IMR-90 (cell line): Measurements from ENCODE around the gene JAKMIP2. TPM values are rescaled to one million over a fixed set of nuclear protein-coding genes. Genes with fewer than 3 reads are reported as not detected.

Experiments used
- ATAC-seq: fragments of 200-7000 bp; cut with Tn5 transposase; 2 replicates; pipeline ENCODE4 v1.9.1; 2020; ENCODE audit warnings: low read depth, mild to moderate bottlenecking, moderate library complexity
- Bru-seq: library from RNA; stranded (reverse); fragments of 400-500 nt; gene quantifications from one replicate; lab custom pipeline; 2021; lab: Mats Ljungman, UMichigan
- BruChase-seq, 2 experiments: library from RNA; stranded (reverse); fragments of 400-500 nt; gene quantifications; one replicate each; lab custom pipeline; 2021; lab: Mats Ljungman, UMichigan
- BruUV-seq: library from RNA; stranded (reverse); fragments of 400-500 nt; replicated peaks from 2 replicates; lab custom pipeline; 2021; lab: Mats Ljungman, UMichigan
- CTCF ChIA-PET: fragments of 300-600 bp; formaldehyde crosslinking; extraction: SDS; loops from one replicate; lab custom pipeline; 2021; ENCODE audit warnings: antibody characterized with exemption; lab: Yijun Ruan, JAX
- POLR2A ChIA-PET: fragments of 300-600 bp; sonication (Branson Sonifier 250); formaldehyde crosslinking; loops from one replicate; lab custom pipeline; 2022; ENCODE audit warnings: antibody characterized with exemption; ENCODE audit not compliant: unreplicated experiment; lab: Charles Lee
- DNase-seq: peaks from one replicate; pipeline ENCODE4 v3.0.0; 2013
- H2AFZ ChIP-seq: replicated peaks from 2 replicates; pipeline ENCODE3; 2013; ENCODE audit warnings: low read length, mild to moderate bottlenecking; ENCODE audit not compliant: poor library complexity
- H2AK5ac ChIP-seq: 2 replicates; pipeline ENCODE4 v1.6.1; 2013; ENCODE audit warnings: low read depth, low read length, inconsistent platforms
- H2AK9ac ChIP-seq: replicated peaks from 2 replicates; pipeline ENCODE3; 2013; ENCODE audit warnings: mild to moderate bottlenecking, low read depth, low read length, moderate library complexity; ENCODE audit not compliant: poor library complexity
- H2BK120ac ChIP-seq: 2 replicates; pipeline ENCODE4 v1.6.1; 2013; ENCODE audit warnings: low read depth, low read length, inconsistent platforms
- H2BK15ac ChIP-seq: 3 replicates; pipeline ENCODE4 v1.6.1; 2013; ENCODE audit warnings: low read depth, low read length, inconsistent platforms
- H2BK20ac ChIP-seq: 2 replicates; pipeline ENCODE4 v1.6.1; 2013; ENCODE audit warnings: low read depth, mild to moderate bottlenecking, inconsistent platforms, low read length, moderate library complexity
- H2BK5ac ChIP-seq: 2 replicates; pipeline ENCODE4 v1.6.1; 2013; ENCODE audit warnings: mild to moderate bottlenecking, low read depth, low read length, inconsistent platforms; ENCODE audit not compliant: poor library complexity, severe bottlenecking
- H3K14ac ChIP-seq: replicated peaks from 2 replicates; pipeline ENCODE4 v1.6.1; 2013; ENCODE audit warnings: low read depth, low read length, inconsistent platforms
- H3K18ac ChIP-seq: 2 replicates; pipeline ENCODE4 v1.6.1; 2013; ENCODE audit warnings: low read depth, low read length, control low read depth
- H3K23ac ChIP-seq: 2 replicates; pipeline ENCODE4 v1.6.1; 2013; ENCODE audit warnings: low read depth, low read length, inconsistent platforms
- H3K27ac ChIP-seq: 2 replicates; pipeline ENCODE4 v1.5.1; 2013; ENCODE audit warnings: mild to moderate bottlenecking, control low read depth, low read length; ENCODE audit not compliant: insufficient read depth
- H3K27me3 ChIP-seq: 2 replicates; pipeline ENCODE4 v1.6.1; 2013; ENCODE audit warnings: low read length; ENCODE audit not compliant: control insufficient read depth, insufficient read depth
- H3K36me3 ChIP-seq: 2 replicates; pipeline ENCODE4 v1.6.1; 2013; ENCODE audit warnings: low read length, mixed read lengths; ENCODE audit not compliant: control insufficient read depth, insufficient read depth
- H3K4ac ChIP-seq: 2 replicates; pipeline ENCODE4 v1.6.1; 2013; ENCODE audit warnings: low read depth, low read length, inconsistent platforms
- H3K4me1 ChIP-seq: 2 replicates; pipeline ENCODE4 v1.6.1; 2013; ENCODE audit warnings: low read length, mixed read lengths; ENCODE audit not compliant: control insufficient read depth, insufficient read depth
- H3K4me2 ChIP-seq: 2 replicates; pipeline ENCODE4 v1.6.1; 2013; ENCODE audit warnings: low read depth, mild to moderate bottlenecking, control low read depth, low read length, moderate library complexity
- H3K4me3 ChIP-seq: 2 replicates; pipeline ENCODE4 v1.5.1; 2013; ENCODE audit warnings: low read depth, mild to moderate bottlenecking, control low read depth, low read length, moderate library complexity; ENCODE audit not compliant: insufficient read depth
- H3K56ac ChIP-seq: 2 replicates; pipeline ENCODE4 v1.6.1; 2013; ENCODE audit warnings: low read length, inconsistent platforms; ENCODE audit not compliant: insufficient read depth; ENCODE audit errors: extremely low read depth
- H3K79me1 ChIP-seq, 2 experiments: 2 replicates each; pipeline ENCODE4 v1.6.1; 2013; ENCODE audit warnings: low read length in 2 of 2, inconsistent platforms in 1 of 2, low read depth in 1 of 2
- H3K9ac ChIP-seq: 2 replicates; pipeline ENCODE4 v1.6.1; 2013; ENCODE audit warnings: low read depth, low read length, control low read depth
- H3K9me1 ChIP-seq: 2 replicates; pipeline ENCODE4 v1.6.1; 2013; ENCODE audit warnings: low read length, inconsistent platforms; ENCODE audit not compliant: insufficient read depth
- H3K9me3 ChIP-seq: 2 replicates; pipeline ENCODE4 v1.6.1; 2013; ENCODE audit warnings: low read length; ENCODE audit not compliant: control insufficient read depth, insufficient read depth
- H4K20me1 ChIP-seq: 2 replicates; pipeline ENCODE4 v1.6.1; 2013; ENCODE audit warnings: low read length, inconsistent platforms; ENCODE audit not compliant: insufficient read depth
- H4K5ac ChIP-seq: 2 replicates; pipeline ENCODE4 v1.6.1; 2013; ENCODE audit warnings: mild to moderate bottlenecking, low read depth, low read length, control low read depth
- H4K8ac ChIP-seq, 2 experiments: 2 replicates each; pipeline ENCODE4 v1.6.1; 2013; ENCODE audit warnings: low read depth in 2 of 2, low read length in 2 of 2, control low read depth in 1 of 2, inconsistent platforms in 1 of 2
- H4K91ac ChIP-seq: 2 replicates; pipeline ENCODE4 v1.6.1; 2013; ENCODE audit warnings: low read depth, low read length, inconsistent platforms; ENCODE audit not compliant: insufficient read depth
- CEBPB ChIP-seq: IDR thresholded peaks from 2 replicates; pipeline ENCODE4 v1.6.1; 2012; ENCODE audit warnings: low read depth, low read length, improper control_type of control experiment
- CHD1 ChIP-seq: IDR thresholded peaks from 2 replicates; pipeline ENCODE4 v1.6.1; 2012; ENCODE audit warnings: low read depth, low read length, improper control_type of control experiment
- ELK1 ChIP-seq: fragments of 150-350 bp; IDR thresholded peaks from 2 replicates; pipeline ENCODE4 v1.6.1; 2016; ENCODE audit warnings: low read depth, mild to moderate bottlenecking, low read length, moderate library complexity, borderline replicate concordance
- FOS ChIP-seq: fragments of 150-350 bp; IDR thresholded peaks from 2 replicates; pipeline ENCODE4 v1.6.1; 2016; ENCODE audit warnings: low read depth, low read length
- MAFK ChIP-seq: IDR thresholded peaks from 2 replicates; pipeline ENCODE4 v1.6.1; 2012; ENCODE audit warnings: low read depth, low read length, improper control_type of control experiment
- NFE2L2 ChIP-seq: fragments of 150-350 bp; IDR thresholded peaks from 2 replicates; pipeline ENCODE4 v1.6.1; 2016; ENCODE audit warnings: low read depth, mild to moderate bottlenecking, low read length
- POLR2A ChIP-seq: IDR thresholded peaks from 2 replicates; pipeline ENCODE4 v1.6.1; 2012; ENCODE audit warnings: mild to moderate bottlenecking, low read depth, low read length
- RAD21 ChIP-seq: IDR thresholded peaks from 2 replicates; pipeline ENCODE4 v1.6.1; 2012; ENCODE audit warnings: low read length, improper control_type of control experiment
- RCOR1 ChIP-seq: IDR thresholded peaks from 2 replicates; pipeline ENCODE4 v1.6.1; 2012; ENCODE audit warnings: mild to moderate bottlenecking, low read length, improper control_type of control experiment; ENCODE audit not compliant: insufficient replicate concordance
- RFX5 ChIP-seq: IDR thresholded peaks from 2 replicates; pipeline ENCODE4 v1.8.0; 2012; ENCODE audit warnings: low read depth, mild to moderate bottlenecking, low read length, moderate library complexity
- SMC3 ChIP-seq: fragments of 150-350 bp; IDR thresholded peaks from 2 replicates; pipeline ENCODE4 v1.6.1; 2016; ENCODE audit warnings: low read depth, mild to moderate bottlenecking, antibody characterized with exemption, low read length, moderate library complexity
- WGBS, 2 experiments: methylation state at CpG; one replicate each; pipeline versions ENCODE4 v1.1.5 to v1.1.7; 2013; ENCODE audit warnings: missing lambda C conversion rate in 2 of 2; ENCODE audit not compliant: insufficient read length in 1 of 2; ENCODE audit errors: extremely low coverage in 2 of 2; 5-methylcytosine and 5-hydroxymethylcytosine counted together
- dilution Hi-C: fragments of 300-500 bp; cut with HindIII; formaldehyde crosslinking; loops from one replicate; pipeline ENCODE4 v1.14.3; 2018; ENCODE audit warnings: low sequenced_read_pairs; ENCODE audit not compliant: unreplicated experiment
- in situ Hi-C: fragments of 300-500 bp; cut with MboI; formaldehyde crosslinking; loops from 3 replicates; pipeline ENCODE4 v1.14.3; 2019; ENCODE audit warnings: low sequenced_read_pairs, inconsistent platforms, mixed read lengths
- intact Hi-C: fragments of 100-400 bp; cut with micrococcal nuclease; formaldehyde crosslinking; loops from 2 replicates; pipeline ENCODE4 v1.10.0; 2022
- long read RNA-seq: library from polyadenylated mRNA; unstranded; transcript quantifications from one replicate; pipeline ENCODE4 v2.0.0, GENCODE V29; 2021; ENCODE audit not compliant: unreplicated experiment
- polyA plus RNA-seq, 3 experiments: library from polyadenylated mRNA; depleted of rRNA; stranded (reverse); fragments of >200 nt; gene quantifications; 2 replicates each; pipeline ENCODE4 v1.2.3, GENCODE V29; 2012; ENCODE audit warnings: low replicate concordance in 1 of 3
- total RNA-seq: library from RNA; depleted of rRNA; stranded (reverse); fragments of >200 nt; gene quantifications from 2 replicates; pipeline ENCODE4 v1.2.3, GENCODE V29; 2012; rRNA removed

The JAKMIP2 gene
- total RNA-seq (under 0.01 TPM in 1 of 2 replicates, not detected in the other), polyA plus RNA-seq (2012; rRNA removed) (not detected in 2 replicates), Bru-seq, nascent RNA (percentile 4 among the genes with signal in this experiment), BruChase-seq, experiment 1, labeled RNA remaining after a 6-hour chase (percentile 1 among the genes with signal in this experiment), BruChase-seq, experiment 2, labeled RNA remaining after a 2-hour chase (percentile 1 among the genes with signal in this experiment)
- not detected in 2 replicates for polyA plus RNA-seq (2012; cell fraction: cytosol; rRNA removed)
- not detected in 2 replicates for polyA plus RNA-seq (2012; cell fraction: nucleus; rRNA removed; ENCODE audit: low replicate concordance)
- long read RNA-seq: 0 reads

- Histone ChIP-seq H4K8ac (no peak within 1 kb of the TSS), H3K23ac (no peak within 1 kb of the TSS), H3K9me3 (no peaks in the 10 kb centered on the region), H2AFZ (peak within 1 kb of the TSS; percentile 34), H3K9me1 (no peaks in the 10 kb centered on the region), H4K91ac (no peak within 1 kb of the TSS), H2AK5ac (no peak within 1 kb of the TSS), H3K4ac (no peak within 1 kb of the TSS), H3K4me1 (no peaks in the 10 kb centered on the region), H3K9ac (no peak within 1 kb of the TSS), H2BK20ac (no peak within 1 kb of the TSS), H2BK5ac (no peak within 1 kb of the TSS), H3K36me3 (no peaks in the 10 kb centered on the region), H3K4me2 (no peak within 1 kb of the TSS), H3K18ac (no peak within 1 kb of the TSS), H3K79me1 (no peaks in the 10 kb centered on the region), H4K20me1 (no peaks in the 10 kb centered on the region), H3K4me3 (no peak within 1 kb of the TSS), H2AK9ac (no peak within 1 kb of the TSS), H4K5ac (no peak within 1 kb of the TSS), H3K27me3 (no peaks in the 10 kb centered on the region), H3K14ac (no peak within 1 kb of the TSS), H2BK15ac (no peak within 1 kb of the TSS), H3K56ac (no peak within 1 kb of the TSS), H3K27ac (no peak within 1 kb of the TSS), H2BK120ac (no peak within 1 kb of the TSS)
- WGBS, 2 experiments: no CpG with 5 or more reads among the region's 19 CpGs
- in situ Hi-C loops (no loop called here), intact Hi-C loops (loop anchor here (5.0 kb wide), 1 partner anchor 70 kb away; no protein-coding TSS in a partner anchor), dilution Hi-C loops (no loop called here)
- peak; percentile 1 for DNase-seq
- ChIA-PET CTCF (no interaction called here), POLR2A (interaction anchor here (0.7 kb wide), 1 partner anchor 195 kb away, joined by 6 read pairs; no protein-coding TSS in a partner anchor)
- no TSS peak for BruUV-seq
- TF ChIP-seq FOS: no peak
- no peak for TF ChIP-seq ELK1
- TF ChIP-seq RAD21: no peak
- no peak for TF ChIP-seq RFX5
- TF ChIP-seq SMC3: no peak
- TF ChIP-seq CEBPB: no peak
- no peak for TF ChIP-seq POLR2A
- TF ChIP-seq CHD1: no peak
- no peak for TF ChIP-seq MAFK
- TF ChIP-seq NFE2L2: no peak
- TF ChIP-seq RCOR1: no peak
- ATAC-seq: peak; percentile 27; the same call in 1 of the 2 replicates
These were observed at the start of gene JAKMIP2 for GRCh38 chr5:147782110-147783028. Gene JAKMIP2 (minus strand): TSS chr5:147782728. CDS start chr5:147671806, 110,922 bp downstream.
